ENCODE measurements around the gene LDLRAP1. TPM values are rescaled to one million over a fixed set of nuclear protein-coding genes. Genes with fewer than 3 reads are reported as not detected.
"Not testable (repeated sequence)": the region's sequence is repeated elsewhere in the genome, so short reads cannot be mapped to it uniquely, and the experiment has no call there.

The LDLRAP1 gene
- total RNA-seq, 1 donor from 2014 or later: 23.5 TPM

DNA sequence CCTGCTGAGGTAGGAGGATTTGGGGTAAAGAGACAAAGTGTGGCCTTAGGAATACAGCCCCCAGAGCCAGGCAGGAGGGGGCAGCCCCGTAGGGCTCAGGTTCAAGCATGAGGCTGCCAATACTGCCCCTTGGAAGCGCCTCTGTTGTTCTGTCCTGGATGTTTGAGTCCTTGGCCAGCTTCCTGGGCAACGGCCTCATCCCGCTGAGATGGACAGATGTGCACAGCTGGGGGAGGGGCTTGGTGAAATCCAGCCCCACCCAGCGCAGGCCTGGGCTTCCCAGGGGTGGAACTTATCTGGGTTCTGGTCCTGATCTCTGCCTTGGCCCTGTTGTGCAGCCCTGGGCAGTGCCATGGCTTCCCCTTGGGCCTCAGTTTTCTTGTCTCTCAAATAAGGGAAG is 38.4 kb downstream of the LDLRAP1 start:
- Mint-ChIP-seq H3K4me1 (ENCODE audit: low read depth) (no peaks in the 10 kb centered on the region), H3K27me3 (ENCODE audit: low read depth) (peaks cover 3% of the 10 kb centered on the region), H3K27ac (ENCODE audit: unreplicated experiment) (no peak overlapping the region), H3K4me3 (ENCODE audit: unreplicated experiment) (no peak overlapping the region), H3K9me3 (ENCODE audit: low read depth) (peaks cover 7% of the 10 kb centered on the region), H3K36me3 (ENCODE audit: low read depth) (peaks cover 5% of the 10 kb centered on the region)
- no peak for DNase-seq (ENCODE audit: low spot score)
- TF ChIP-seq CTCF (IDR thresholded peaks at IDR 0.05): no peak

- H3K36me3 Mint-ChIP-seq (ENCODE audit: low read depth): peaks cover 5% of the 10 kb centered on the region
- no peaks in the 10 kb centered on the region for H3K4me1 Mint-ChIP-seq (ENCODE audit: low read depth)
- H3K4me3 Mint-ChIP-seq (ENCODE audit: unreplicated experiment): no peak overlapping the region
- peaks cover 7% of the 10 kb centered on the region for H3K9me3 Mint-ChIP-seq (ENCODE audit: low read depth)
- DNase-seq (ENCODE audit: low spot score): no peak
- H3K27me3 Mint-ChIP-seq (ENCODE audit: low read depth): peaks cover 3% of the 10 kb centered on the region
- no peak for TF ChIP-seq CTCF (IDR thresholded peaks at IDR 0.05)
- no peak overlapping the region for H3K27ac Mint-ChIP-seq (ENCODE audit: unreplicated experiment)
Measured at GRCh38 chr1:25583519-25584370, 40.3 kb downstream of the LDLRAP1 start.

DNA sequence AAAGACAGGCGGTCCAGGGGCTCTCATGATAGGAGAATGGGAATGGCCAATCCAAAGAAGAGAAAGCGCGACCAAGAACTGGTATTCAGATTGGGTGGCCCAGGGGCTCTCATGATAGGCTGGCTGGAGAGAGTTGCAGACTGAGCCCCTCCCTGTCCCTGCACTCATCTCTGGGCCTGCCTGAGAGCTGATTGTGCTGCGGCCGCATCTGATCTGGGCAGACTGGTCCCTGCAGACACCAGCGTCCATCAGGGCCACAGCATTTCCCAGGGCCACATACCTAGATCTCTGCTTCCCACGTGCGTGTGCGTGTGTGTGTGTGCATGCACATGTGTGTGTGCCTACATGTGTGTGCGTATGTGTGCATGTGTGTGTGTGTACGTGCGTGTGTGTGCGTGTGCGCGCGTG is 42.8 kb downstream of the LDLRAP1 start:
- DNase-seq (ENCODE audit: low spot score): no peak
- no peak overlapping the region for H3K27ac Mint-ChIP-seq (ENCODE audit: unreplicated experiment)
- no peak overlapping the region for H3K4me3 Mint-ChIP-seq (ENCODE audit: unreplicated experiment)
- peaks cover 7% of the 10 kb centered on the region for H3K4me1 Mint-ChIP-seq (ENCODE audit: low read depth)
- H3K9me3 Mint-ChIP-seq (ENCODE audit: low read depth): peaks cover 7% of the 10 kb centered on the region
- H3K27me3 Mint-ChIP-seq (ENCODE audit: low read depth): no peaks in the 10 kb centered on the region
- peaks cover 5% of the 10 kb centered on the region for H3K36me3 Mint-ChIP-seq (ENCODE audit: low read depth)
- no peak for TF ChIP-seq CTCF (IDR thresholded peaks at IDR 0.05)

DNA sequence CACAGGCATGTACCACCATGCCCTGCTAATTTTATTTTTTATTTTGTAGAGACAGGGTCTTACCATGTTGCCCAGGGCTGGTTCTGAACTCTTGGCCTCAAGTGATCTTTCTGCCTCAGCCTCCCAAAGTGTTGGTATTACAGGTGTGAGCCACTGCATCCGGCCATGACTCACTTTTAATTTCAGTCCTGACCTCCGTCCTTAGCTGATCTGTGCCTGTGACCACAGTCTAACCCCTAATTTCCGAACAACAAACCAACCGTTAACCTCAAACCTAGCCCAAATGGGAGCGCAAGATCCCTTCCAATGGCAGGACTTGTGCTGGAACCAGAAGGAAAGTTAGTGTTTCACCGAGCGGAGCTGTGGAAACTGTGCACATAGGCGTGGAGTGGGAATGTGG is 43.9 kb downstream of the LDLRAP1 start:
- no peak overlapping the region for H3K4me3 Mint-ChIP-seq (ENCODE audit: unreplicated experiment)
- H3K36me3 Mint-ChIP-seq (ENCODE audit: low read depth): peaks cover 5% of the 10 kb centered on the region
- TF ChIP-seq CTCF (IDR thresholded peaks at IDR 0.05): no peak
- H3K27ac Mint-ChIP-seq (ENCODE audit: unreplicated experiment): no peak overlapping the region
- no peak for DNase-seq (ENCODE audit: low spot score)
- H3K9me3 Mint-ChIP-seq (ENCODE audit: low read depth): peaks cover 7% of the 10 kb centered on the region
- H3K27me3 Mint-ChIP-seq (ENCODE audit: low read depth): no peaks in the 10 kb centered on the region
- peaks cover 7% of the 10 kb centered on the region for H3K4me1 Mint-ChIP-seq (ENCODE audit: low read depth)

- H3K27ac Mint-ChIP-seq (ENCODE audit: unreplicated experiment); H3K4me1 Mint-ChIP-seq (ENCODE audit: low read depth); H3K36me3 Mint-ChIP-seq (ENCODE audit: low read depth); H3K9me3 Mint-ChIP-seq (ENCODE audit: low read depth); H3K27me3 Mint-ChIP-seq (ENCODE audit: low read depth); DNase-seq (ENCODE audit: low spot score); H3K4me3 Mint-ChIP-seq (ENCODE audit: unreplicated experiment): not testable (repeated sequence)
Measured at GRCh38 chr1:25588224-25588623, 44.8 kb downstream of the LDLRAP1 start.

DNA sequence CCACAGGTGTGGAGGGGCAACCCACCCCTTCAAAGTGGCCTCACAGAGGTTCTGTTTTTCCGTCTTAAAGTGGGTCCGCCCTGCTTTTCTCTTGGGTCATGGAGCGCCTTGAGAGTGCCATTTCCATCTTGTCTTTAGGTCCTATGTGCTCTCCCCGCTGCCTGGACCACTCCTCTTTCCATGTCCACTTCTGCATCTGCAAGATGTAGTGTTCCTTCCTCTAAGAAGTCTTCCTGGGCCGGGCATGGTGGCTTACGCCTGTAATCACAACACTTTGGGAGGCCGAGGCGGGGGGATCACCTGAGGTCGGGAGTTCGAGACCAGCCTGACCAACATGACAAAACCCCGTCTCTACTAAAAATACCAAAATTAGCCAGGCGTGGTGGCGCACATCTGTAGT is 45.4 kb downstream of the LDLRAP1 start:
- H3K9me3 Mint-ChIP-seq (ENCODE audit: low read depth); H3K36me3 Mint-ChIP-seq (ENCODE audit: low read depth); H3K27me3 Mint-ChIP-seq (ENCODE audit: low read depth); H3K4me3 Mint-ChIP-seq (ENCODE audit: unreplicated experiment); H3K4me1 Mint-ChIP-seq (ENCODE audit: low read depth); H3K27ac Mint-ChIP-seq (ENCODE audit: unreplicated experiment); DNase-seq (ENCODE audit: low spot score): not testable (repeated sequence)

All from chondrocyte (in vitro differentiated cells).